Measurements from ENCODE around the gene FSIP2. TPM values are rescaled to one million over a fixed set of nuclear protein-coding genes. Genes with fewer than 3 reads are reported as not detected.

Gene FSIP2
- total RNA-seq, 1 donor from 2014 or later = 0.29 TPM

- H3K4me1 ChIP-seq = no peaks in the 10 kb centered on the region
- no peaks in the 10 kb centered on the region for H3K36me3 ChIP-seq
- no peak for ATAC-seq
- intact Hi-C loops (cut with DNase I) = no loop called here
- H3K4me3 ChIP-seq = no peak overlapping the region
- no peak overlapping the region for H3K27ac ChIP-seq
- TF ChIP-seq CTCF (IDR thresholded peaks at IDR 0.05) = no peak
- no peak for DNase-seq
- no peaks in the 10 kb centered on the region for H3K9me3 ChIP-seq
- H3K27me3 ChIP-seq = no peaks in the 10 kb centered on the region
Observed at GRCh38 chr2:185880396-185880795, 141.8 kb downstream of the FSIP2 start.

Data from upper lobe of right lung (tissue), 1 donor.